Left ventricle myocardium inferior (tissue), 1 donor: ENCODE results near the gene AFAP1. TPM values are rescaled to one million over a fixed set of nuclear protein-coding genes. Genes with fewer than 3 reads are reported as not detected.

Experiments used
- DNase-seq: peaks from one replicate; pipeline ENCODE4 v3.0.0-alpha.2; 2020
- H3K27ac ChIP-seq: fragments of 200-600 bp; replicated peaks from 2 replicates; pipeline ENCODE4 v1.8.0; 2021
- H3K27me3 ChIP-seq: fragments of 200-600 bp; 2 replicates; pipeline ENCODE4 v1.8.0; 2021; ENCODE audit warnings: low read depth
- H3K36me3 ChIP-seq: fragments of 200-600 bp; 2 replicates; pipeline ENCODE4 v1.8.0; 2021
- H3K4me1 ChIP-seq: fragments of 200-600 bp; 2 replicates; pipeline ENCODE4 v1.8.0; 2021
- H3K4me3 ChIP-seq: fragments of 200-600 bp; 2 replicates; pipeline ENCODE4 v1.8.0; 2021; ENCODE audit warnings: mild to moderate bottlenecking, moderate library complexity
- H3K9me3 ChIP-seq: fragments of 200-600 bp; replicated peaks from 2 replicates; pipeline ENCODE4 v1.8.0; 2021
- intact Hi-C: fragments of 100-400 bp; cut with micrococcal nuclease; formaldehyde crosslinking; loops from one replicate; pipeline ENCODE4 v1.11.0; 2022
- total RNA-seq: library from RNA; stranded (reverse); fragmentation: NEBNext Ultra II Directional; extraction: Animal tissue kit (Norgen Biotek cat#: 25700); gene quantifications from one replicate; pipeline ENCODE4 v1.2.1, GENCODE V29; 2021
- TF ChIP-seq, protein P1 (sequence below): fragments of 200-600 bp; IDR thresholded peaks from 2 replicates; pipeline ENCODE4 v1.8.0; 2021; ENCODE audit warnings: antibody characterized with exemption, mild to moderate bottlenecking, borderline replicate concordance
- donor health status: DM: no; HTN: yes; CAD: no; lungs with severe emphysema.

AFAP1 gene
- total RNA-seq, 1 donor from 2014 or later, result 6.8 TPM

GRCh38 chr4:7964459-7964858 is 24.8 kb upstream of the AFAP1 start:
- peaks cover 35% of the 10 kb centered on the region for H3K4me1 ChIP-seq

GRCh38 chr4:7963691-7964090 is 24.0 kb upstream of the AFAP1 start:
- Histone ChIP-seq H3K27me3 (no peaks in the 10 kb centered on the region), H3K4me3 (no peak overlapping the region), H3K9me3 (no peaks in the 10 kb centered on the region), H3K36me3 (no peaks in the 10 kb centered on the region), H3K27ac (no peak overlapping the region), H3K4me1 (peaks cover 27% of the 10 kb centered on the region)
- DNase-seq, result no peak
- intact Hi-C loops, result no loop called here
- TF ChIP-seq, protein P1, sequence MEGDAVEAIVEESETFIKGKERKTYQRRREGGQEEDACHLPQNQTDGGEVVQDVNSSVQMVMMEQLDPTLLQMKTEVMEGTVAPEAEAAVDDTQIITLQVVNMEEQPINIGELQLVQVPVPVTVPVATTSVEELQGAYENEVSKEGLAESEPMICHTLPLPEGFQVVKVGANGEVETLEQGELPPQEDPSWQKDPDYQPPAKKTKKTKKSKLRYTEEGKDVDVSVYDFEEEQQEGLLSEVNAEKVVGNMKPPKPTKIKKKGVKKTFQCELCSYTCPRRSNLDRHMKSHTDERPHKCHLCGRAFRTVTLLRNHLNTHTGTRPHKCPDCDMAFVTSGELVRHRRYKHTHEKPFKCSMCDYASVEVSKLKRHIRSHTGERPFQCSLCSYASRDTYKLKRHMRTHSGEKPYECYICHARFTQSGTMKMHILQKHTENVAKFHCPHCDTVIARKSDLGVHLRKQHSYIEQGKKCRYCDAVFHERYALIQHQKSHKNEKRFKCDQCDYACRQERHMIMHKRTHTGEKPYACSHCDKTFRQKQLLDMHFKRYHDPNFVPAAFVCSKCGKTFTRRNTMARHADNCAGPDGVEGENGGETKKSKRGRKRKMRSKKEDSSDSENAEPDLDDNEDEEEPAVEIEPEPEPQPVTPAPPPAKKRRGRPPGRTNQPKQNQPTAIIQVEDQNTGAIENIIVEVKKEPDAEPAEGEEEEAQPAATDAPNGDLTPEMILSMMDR, result no peak

More at GRCh38 chr4:7964459-7964858, 24.8 kb upstream of the AFAP1 start:
- no peaks in the 10 kb centered on the region for H3K9me3 ChIP-seq
- no peaks in the 10 kb centered on the region for H3K27me3 ChIP-seq
- no peak for DNase-seq
- TF ChIP-seq, protein P1, result no peak
- intact Hi-C loops, result no loop called here
- H3K36me3 ChIP-seq, result no peaks in the 10 kb centered on the region
- peak overlapping the region; percentile 59 for H3K27ac ChIP-seq
- no peak overlapping the region for H3K4me3 ChIP-seq

GRCh38 chr4:7962609-7963508 is 23.2 kb upstream of the AFAP1 start:
- Histone ChIP-seq H3K27ac (no peak overlapping the region), H3K4me1 (peaks cover 19% of the 10 kb centered on the region), H3K36me3 (no peaks in the 10 kb centered on the region), H3K27me3 (no peaks in the 10 kb centered on the region), H3K4me3 (no peak overlapping the region), H3K9me3 (no peaks in the 10 kb centered on the region)
- no peak for DNase-seq
- intact Hi-C loops, result no loop called here
- TF ChIP-seq, protein P1, result no peak

DNA sequence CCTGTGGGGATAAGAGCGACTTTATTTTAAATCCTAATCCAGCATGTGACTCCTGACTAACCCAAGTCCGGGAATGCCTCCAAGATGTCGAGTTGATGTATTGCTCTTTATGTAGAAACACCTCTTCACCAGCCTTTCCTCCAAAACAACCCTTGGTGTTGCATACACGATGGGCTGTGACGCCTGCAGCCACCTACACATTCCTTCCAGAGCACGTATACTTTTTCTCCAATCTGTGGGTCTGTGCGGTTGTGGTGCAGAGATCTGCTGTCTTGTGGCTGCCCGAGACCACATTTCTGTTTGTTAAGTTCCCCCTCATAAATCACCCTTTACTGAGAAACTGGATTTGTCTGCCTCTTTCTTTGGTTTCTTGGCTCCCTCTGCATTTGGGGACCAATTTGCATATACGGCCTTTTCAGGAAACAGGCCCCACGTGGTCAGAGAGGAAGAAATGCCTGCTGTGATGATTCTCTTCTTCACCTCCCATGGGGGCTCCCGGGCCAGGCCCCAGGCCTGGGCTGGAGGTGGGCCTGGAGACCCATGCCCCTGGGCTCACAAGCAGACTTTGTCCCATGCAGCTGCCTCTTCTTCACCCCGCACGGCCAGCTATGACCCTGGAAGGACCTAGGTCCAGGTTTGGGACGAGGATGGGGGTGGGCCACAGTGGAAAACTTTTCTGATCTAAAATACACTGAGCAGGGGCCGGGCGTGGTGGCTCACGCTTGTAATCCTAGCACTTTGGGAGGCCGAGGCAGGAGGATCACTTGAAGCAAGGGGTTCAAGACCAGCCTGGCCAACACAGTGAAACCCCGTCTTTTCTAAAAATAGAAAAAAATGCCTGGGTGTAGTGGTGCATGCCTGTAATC is 21.4 kb upstream of the AFAP1 start:
- intact Hi-C loops, result no loop called here
- H3K27ac ChIP-seq, result no peak overlapping the region
- no peak overlapping the region for H3K4me3 ChIP-seq
- no peaks in the 10 kb centered on the region for H3K36me3 ChIP-seq
- peaks cover 19% of the 10 kb centered on the region for H3K4me1 ChIP-seq
- no peaks in the 10 kb centered on the region for H3K27me3 ChIP-seq
- H3K9me3 ChIP-seq, result no peaks in the 10 kb centered on the region
- TF ChIP-seq, protein P1, result no peak
- no peak for DNase-seq

DNA sequence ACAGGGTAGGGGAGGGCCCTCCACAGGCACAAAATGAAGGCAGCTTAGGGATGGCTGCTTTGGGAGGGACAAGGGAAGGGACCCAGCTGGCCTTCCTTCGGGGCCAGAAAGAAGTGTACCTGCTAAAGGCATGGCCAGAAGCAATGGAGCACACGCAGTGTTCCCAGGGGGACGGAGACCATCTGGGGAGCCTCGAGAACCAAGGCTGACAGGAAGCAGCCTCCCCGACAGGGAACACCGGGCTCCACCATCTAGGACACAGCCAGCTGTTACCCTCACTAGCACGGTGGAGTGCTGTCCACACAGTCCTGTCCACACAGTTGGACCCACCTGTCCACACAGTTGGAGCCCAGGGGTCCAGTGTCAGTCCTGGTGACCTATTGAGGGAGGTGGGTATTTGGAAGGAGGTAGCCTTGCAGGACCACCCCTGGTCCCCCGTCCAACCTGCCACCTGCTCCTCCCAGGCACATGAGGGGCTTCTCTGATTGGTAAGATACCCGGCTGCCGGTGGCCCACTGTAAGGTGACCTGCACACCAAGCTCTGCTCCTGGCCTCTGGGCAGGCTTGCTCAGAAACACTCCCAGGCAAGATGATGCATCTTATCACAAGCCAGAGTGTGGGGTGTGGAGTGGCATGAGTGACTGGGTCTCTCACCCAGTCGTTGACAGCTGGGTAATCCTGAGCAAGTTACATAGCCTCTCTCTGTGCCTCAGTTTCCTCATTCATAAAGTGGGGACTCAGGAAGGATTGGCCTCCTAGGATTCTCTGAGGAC is 20.5 kb upstream of the AFAP1 start:
- H3K27ac ChIP-seq, result no peak overlapping the region
- H3K36me3 ChIP-seq, result no peaks in the 10 kb centered on the region
- TF ChIP-seq, protein P1, result no peak
- no peaks in the 10 kb centered on the region for H3K9me3 ChIP-seq
- intact Hi-C loops, result no loop called here
- no peak for DNase-seq
- no peaks in the 10 kb centered on the region for H3K27me3 ChIP-seq
- H3K4me1 ChIP-seq, result peaks cover 17% of the 10 kb centered on the region
- no peak overlapping the region for H3K4me3 ChIP-seq
